Midbrain (tissue), 1 donor: ENCODE data around the gene SCN3B.

ENCODE experiments used
- DNase-seq: peaks from one replicate; lab custom pipeline; 2025; lab: John Stamatoyannopoulos, UW

The SCN3B gene

DNA sequence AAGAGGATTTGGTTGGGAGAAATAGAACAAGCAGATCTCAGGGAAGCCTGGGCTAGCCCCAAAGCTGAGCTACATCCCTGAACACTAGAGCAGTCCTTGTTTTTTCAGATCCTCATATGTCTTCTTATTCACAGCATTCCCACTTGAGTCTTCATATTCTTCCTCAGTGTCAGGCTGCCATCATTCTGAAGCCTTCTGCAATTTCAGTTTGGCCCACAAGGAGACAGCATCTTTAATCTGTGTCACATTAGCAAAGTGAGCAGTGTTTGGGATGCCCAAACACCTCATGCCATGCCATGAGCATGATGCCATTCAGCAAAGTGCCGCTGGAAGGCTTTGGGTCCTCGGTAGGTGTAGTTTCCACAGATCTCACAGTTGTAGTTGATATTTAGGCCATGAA is 56.6 kb downstream of the SCN3B start:
- no peak for DNase-seq

DNA sequence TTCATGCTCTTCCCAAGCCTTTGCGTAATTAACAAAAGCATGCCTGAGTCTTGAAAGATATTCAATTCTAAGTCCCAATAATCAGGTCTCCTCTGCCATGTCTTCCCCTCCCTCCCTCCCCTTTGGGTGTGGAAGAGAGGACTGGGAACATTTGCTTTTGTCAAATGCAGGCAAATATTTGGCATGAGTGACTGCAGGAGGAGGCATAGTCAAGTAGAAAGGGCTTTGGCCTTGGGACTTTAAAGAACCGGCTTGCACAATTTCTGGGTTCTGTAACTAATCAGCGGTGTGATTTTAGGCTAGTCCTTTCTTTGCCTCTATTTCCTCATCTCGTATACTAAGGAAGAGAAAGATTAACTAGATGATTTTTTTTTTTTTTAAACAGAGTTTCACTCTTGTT is 59.5 kb downstream of the SCN3B start:
- DNase-seq, result no peak

DNA sequence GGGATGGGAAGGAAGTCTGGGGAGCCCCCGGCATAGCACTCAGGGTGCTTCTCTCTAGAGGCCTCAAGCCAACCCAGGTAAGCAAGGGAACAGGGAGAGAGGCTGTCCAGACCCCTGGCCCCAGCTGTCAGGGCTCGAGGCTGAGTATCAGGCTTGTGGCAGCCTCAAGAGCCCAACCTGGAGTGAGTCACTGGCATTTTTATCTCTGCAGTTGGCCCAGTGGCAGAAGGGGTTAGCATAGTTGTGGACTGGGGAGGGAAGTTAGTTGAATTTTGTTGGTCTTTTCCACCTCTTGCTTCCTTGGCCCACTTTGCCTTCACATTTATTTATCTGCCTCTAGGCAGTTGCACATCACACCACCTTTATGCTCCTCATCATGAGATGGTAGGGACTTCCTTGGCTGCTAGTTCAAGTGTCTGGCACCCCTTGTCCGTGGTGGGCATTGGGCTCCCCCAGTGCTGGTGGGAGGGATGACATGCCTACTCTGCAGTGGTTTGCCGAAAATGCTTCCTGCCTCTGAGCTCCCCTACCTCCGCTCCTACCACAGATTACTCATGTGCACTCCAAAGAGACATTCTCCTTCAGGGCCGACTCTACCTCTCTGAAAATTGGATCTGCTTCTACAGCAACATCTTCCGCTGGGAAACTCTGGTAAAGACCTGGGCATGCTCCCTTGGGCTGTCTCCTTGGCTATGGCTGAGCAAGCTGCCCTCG is 60.1 kb downstream of the SCN3B start:
- no peak for DNase-seq

DNA sequence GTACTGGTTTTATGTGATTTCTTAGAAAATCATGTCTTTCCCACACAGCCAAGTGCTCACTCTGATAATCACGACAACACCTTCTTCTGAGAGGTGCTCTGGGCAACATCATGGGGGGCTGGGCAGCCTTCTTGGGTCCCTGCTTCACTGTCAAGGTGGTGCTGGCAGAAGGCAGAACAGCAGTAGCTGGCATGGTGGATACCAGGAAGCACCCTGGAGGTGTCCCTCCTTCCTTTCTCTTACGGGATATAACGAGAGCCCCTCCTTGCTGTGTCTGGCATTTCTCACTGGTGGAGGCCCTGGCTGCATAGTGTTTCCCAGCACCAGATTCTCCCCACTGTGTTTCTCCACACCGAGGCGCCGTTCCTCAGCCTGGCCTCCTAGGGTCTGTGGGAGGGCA is 60.9 kb downstream of the SCN3B start:
- no peak for DNase-seq

DNA sequence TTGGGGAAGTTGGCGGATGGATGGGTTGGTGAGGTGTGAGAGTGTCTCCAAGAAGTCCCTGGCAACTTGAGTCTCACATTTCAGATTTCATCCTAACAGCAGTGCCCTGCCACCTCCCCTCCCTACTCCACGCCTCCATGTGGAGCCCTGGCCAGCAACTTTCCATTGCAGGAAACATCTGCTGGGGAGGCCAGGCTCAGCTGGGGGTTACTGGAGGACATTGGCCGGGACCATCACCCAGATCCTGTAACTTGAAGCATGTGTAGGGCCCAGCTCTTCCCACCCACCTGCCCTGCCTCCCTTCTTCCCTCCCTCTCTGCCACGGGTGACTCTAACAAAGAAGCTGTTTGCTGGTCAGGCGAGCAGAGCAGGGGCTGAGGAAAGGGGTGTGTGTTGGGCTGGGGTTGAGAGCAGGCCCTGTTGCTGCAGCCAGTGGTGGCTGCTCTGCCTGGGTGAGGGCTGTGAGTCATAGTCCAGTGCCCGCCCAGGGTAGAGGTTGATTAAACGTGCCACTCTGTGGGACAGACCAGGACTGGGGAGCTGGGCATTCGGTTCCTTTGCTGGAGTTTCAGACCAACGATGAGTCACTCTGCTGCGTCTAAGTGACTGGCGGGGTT is 64.0 kb downstream of the SCN3B start:
- no peak for DNase-seq

DNA sequence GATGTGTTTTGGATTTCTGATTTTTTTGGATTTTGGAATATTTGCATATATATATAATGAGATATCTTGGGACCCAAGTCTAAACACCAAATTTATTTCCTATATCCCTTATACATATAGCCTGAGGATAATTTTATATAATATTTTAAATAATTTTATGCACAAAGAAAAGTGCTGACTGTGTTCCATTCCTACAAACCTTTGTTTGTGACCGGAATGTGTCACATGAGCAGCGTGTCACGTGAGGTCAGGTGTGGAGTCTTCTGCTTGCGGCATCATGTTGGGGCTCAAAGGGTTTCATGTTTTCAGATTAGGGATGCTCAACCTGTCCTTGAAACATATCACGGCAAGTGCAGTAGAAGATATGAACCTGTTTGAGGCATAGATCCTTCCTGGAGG is 65.6 kb downstream of the SCN3B start:
- DNase-seq, result no peak

DNA sequence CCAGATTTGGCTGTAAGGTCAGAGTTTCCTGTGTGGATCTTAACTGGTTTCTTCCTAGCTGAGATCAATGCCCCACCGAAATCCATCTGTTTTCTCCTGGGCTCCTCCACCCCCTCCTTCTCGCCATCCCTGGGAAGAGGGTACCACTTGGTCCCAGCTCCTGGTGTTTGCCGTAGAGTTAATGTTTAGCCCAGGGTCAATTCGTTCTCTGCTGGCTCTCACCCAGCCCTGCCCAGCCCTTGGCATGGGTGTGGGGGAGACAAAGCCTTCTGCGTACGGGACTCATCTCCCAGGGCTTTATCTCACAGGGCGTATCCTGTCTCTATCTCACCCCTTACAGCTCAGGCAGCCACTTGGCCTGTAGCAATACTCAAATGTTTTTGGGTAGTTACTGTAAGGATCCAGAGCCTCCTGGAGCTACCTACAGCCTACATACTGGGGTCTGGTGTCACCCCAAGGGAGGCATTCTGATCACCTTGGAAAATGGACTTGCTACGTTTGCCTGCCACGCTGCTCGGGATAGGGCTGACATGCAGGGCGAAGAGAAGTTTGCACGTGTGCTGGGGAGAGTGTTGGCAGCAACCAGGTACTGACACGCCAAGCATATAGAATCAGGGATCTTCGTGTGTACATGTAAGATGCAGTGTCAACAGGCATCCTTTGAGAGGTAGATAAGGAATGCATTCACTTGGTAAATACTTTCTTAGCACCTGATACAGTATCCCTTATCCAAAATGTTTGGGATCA is 66.1 kb downstream of the SCN3B start:
- no peak for DNase-seq

DNA sequence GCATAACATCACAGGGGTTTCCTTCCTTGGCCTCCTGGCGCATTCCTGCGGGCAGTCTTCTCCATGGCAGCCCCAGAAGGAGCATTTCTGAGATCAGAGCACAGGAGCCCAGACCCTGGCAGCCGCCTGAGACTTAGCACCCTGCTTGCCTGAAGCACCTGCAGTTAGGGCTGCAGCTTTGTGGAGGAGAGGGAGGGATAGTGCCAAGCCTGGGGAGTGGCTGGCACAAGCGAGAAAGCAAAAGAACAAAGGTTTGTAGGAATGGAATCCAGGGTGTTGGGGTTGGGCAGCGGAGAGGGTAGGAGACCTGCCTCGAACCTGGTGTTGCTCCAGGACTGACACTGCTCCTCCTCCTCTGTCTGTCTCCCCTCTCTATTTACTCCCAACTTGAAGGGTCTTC is 66.9 kb downstream of the SCN3B start:
- DNase-seq, result no peak

DNA sequence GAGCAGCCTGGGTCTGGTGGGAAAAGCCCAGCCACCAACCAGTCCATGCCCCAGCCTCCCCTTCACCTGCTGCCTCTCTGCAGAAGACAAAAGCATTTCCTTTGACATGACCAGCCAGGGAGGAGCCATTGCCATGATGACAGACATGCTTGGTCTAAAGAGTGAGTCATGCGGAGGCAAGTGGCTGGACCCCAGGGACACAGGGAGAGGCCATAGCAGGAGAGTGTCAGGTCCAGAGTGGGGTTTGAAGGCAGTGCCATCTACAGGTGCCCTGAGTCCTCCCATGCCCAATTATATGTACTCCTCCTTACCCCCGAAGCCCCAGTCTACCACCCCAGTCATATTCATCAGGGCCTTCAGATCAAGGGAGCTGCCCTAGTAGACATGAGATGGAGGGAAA is 67.4 kb downstream of the SCN3B start:
- DNase-seq, result no peak

DNA sequence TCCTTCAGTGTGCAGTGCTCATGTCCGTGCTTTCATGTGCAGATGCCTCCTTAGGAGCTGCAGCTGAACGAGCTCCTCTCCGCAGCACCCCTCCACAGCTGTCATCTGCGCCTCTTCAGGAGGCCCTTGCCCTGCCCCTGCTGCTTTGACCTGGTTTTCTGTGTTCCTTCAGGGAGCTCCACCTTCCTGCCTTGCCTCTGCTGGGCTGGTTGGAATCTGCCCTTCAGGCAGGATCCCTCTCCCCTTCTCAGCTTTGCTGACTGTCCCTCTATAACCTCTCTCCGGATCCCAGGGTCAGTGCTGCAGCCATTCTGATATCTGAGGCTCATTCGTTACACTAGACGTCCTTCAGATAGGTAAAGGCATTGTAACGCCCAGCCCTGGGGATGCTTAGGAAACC is 67.9 kb downstream of the SCN3B start:
- DNase-seq, result no peak

DNA sequence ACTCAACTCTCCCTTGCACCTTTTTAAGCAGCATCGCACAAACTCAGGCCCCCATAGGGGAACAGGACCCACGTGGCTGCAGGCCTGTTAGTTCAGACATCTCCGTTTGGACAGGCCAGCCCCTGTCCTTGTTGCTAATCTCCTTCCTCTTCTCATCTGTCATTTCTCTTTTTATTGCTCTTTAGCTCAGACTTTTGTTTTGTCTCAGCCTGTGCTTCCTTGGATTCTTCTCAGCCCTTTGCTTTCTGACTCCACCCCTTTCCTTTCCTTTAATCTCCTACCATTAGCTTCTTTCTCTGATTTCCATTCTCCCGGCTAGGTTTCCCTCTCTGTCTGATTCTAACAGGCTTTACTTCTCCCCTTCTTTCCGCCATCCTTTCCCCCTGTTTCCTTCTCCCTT is 68.7 kb downstream of the SCN3B start:
- no peak for DNase-seq

DNA sequence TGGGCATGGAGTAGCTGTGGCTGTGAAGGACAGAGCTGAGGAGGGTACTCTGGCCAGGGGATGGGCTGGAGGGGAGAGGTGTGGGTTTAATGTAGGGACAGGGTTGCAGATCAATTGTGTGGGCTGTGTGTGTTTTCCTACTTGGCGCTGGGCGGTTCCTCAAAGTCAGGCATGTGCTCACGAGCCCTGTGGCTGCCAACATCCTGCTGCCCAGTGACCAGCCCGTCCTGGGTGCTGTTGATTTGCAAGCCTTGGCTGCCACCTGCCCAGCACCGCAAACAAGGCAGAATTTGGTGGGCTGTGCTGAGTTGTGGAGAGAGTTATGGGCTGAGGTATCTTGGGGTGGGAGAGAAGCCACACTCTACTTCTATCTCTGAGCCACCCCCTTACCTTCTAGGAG is 69.2 kb downstream of the SCN3B start:
- no peak for DNase-seq

DNA sequence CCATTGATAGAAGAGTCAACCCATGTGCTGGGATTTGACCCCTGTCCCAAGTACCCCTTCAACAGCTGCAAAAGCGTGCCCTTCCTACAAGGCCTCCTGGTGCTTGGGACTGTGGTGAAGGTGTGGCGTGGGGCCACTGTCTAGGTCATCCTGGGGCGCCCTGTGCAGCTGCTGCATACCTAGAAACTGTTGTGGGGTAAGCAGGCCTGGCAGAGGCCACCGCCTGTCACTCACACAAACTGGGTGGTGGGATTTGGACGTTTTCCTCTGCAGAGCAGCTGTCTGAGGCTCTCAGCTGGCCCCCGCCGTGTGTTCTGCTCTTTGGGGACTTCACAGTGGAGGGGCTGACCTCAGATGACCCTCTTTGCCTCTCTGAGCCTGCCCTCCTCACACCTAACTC is 69.7 kb downstream of the SCN3B start:
- DNase-seq, result no peak

DNA sequence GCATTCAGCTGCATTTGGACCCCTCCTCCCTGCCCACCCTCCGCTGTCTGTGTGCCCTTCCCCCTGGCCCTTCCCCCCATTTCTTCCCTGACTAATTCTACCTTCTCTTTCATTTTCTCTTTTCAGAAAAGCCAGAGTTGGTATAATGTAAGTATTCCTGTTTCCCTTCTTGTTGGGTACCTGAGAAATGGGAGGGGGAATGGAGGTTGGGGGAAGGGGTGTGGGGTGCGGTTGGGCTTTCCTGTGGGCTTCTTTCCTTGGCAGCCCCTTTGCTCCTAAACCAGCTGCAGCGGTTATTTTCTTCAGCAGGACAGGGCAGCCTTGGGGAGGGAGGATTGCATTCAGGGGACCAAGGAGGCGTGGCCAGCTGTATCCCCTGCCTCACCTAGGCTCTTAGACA is 70.2 kb downstream of the SCN3B start:
- DNase-seq, result no peak

DNA sequence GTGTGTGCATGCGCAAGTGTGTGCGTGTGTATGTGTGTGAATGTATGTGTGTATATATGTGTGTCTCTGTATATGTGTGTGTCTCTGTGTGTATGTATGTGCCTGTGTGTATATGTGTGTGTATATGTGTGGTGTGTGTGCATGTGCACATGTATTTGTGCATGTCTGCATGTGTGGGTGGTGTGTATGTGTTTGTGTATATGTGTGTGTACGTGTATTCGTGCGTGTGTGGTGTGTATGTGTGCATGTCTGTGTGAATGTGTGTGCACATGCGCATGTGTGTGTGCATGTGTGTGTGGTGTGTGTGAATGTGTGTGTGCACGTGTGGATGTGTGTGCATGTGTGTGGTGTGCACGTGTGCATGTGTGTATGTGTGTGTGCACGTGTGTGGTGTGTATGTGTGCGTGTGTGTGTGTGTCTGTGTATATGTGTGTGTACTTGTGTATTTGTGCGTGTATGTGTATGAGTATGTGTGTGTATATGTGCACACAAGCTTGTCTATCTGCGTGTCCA is 71.4 kb downstream of the SCN3B start:
- no peak for DNase-seq

DNA sequence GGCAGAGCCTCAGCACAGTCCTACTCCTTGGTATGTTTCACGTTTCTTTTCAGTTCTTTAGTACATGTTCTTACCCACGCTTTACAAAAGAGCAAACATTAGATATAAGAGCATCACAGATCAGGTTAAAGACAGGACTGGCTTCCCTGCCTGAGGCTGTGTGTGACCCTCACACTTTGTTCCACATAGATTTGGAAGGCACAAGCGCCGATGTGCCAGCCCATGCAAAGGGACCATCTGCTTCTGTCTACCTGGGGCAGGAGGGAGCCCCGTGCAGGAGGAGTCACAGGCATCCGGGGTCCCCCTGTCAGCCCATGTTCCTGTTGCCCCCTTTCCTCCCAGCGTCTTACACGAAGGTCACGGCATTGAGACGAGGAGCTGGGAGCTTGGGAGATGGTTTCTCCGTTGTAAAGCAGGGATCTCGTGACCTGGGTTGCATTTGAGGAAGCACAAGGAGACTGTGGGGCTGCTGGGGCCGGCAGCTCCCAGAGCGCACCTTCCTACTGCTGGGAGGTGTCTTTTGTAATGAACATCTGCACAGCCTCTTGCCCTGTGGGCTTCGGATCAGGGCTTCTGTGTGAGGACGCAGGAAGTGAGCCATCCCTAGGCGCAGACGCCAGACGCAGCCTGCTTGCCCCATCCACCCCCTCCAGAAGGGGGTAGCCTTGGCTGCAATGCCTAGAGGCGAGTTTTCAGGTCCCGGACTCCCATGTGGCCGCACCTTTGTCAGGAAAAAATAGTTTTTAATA is 72.6 kb downstream of the SCN3B start:
- no peak for DNase-seq

DNA sequence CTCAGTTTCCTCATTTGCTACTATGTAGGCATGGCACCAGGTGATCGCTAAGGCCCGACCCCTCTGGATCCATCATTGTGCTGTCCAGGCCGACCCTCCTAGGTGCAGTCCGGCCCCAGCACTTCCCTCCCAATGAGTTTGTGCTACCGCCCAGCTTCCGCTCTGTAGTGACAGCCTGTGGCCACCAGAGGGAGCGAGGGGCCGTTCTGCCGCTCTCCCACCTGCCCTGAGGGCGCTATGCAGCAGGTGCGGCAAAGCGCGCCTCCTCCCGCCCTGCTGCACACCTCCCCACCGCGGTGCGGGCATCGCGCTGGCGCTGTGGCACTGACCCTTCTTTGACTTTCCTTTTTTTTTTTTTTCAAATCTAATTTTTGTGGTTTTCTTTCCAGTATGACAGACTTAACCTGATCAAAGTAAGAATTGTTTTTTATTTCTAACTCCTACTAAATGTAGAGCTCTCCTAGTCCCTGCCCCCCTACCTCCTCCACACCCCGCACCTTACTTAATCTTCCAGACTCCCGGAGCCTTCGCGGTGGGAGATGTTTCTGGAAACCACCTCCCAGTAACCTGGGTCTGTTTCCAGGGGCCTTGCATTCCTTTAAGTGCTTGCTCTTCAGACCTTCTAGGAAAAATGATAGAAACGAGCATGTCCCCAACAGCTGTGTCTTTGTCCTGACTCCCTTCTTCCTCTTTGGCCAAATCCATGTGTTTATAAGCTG is 73.7 kb downstream of the SCN3B start:
- DNase-seq, result peak; percentile 30

DNA sequence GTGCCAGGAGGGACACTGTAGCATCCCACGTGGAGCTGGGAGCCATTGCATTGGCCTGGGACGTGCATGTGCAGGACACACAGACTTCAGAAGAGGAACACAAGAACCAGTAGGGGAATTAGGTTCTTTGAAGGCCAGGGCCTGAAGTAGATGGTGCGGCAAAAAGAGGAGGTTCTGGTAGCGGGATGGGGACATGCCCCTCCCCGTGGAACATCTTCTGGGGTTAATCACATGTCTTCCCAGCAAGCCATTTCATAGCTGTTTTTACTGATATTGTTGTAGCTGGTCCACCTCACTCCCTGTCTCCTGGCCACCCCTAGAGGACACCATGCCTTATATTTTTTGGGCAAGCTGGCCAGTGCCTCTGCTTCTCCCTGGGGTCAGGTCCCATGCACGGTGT is 74.3 kb downstream of the SCN3B start:
- no peak for DNase-seq

DNA sequence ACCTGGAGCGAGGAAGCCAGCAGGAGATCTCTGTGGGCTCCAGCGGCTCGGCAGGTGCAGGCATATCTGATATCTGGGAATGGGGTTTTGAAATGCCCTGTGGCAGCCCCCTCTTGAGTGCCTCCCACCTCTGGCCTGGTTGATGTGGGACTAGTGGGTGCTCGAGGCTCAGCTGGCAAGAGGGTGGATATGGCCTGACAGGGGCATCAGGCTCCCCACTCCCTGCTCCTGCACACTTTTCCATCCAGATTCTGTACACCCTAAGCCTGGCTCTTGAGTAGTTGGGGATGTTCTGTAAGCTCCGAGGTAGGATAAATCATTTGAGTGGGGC is 75.0 kb downstream of the SCN3B start:
- DNase-seq, result no peak
